NCI-H82 treated with DMSO at 0.1 percent for 48 hours (cell line): Measurements from ENCODE around the gene CGRRF1.

Experiments used
- DNase-seq: peaks from one replicate; lab custom pipeline; 2025; ENCODE audit not compliant: unreplicated experiment; lab: John Stamatoyannopoulos, UW

CGRRF1 gene

DNA sequence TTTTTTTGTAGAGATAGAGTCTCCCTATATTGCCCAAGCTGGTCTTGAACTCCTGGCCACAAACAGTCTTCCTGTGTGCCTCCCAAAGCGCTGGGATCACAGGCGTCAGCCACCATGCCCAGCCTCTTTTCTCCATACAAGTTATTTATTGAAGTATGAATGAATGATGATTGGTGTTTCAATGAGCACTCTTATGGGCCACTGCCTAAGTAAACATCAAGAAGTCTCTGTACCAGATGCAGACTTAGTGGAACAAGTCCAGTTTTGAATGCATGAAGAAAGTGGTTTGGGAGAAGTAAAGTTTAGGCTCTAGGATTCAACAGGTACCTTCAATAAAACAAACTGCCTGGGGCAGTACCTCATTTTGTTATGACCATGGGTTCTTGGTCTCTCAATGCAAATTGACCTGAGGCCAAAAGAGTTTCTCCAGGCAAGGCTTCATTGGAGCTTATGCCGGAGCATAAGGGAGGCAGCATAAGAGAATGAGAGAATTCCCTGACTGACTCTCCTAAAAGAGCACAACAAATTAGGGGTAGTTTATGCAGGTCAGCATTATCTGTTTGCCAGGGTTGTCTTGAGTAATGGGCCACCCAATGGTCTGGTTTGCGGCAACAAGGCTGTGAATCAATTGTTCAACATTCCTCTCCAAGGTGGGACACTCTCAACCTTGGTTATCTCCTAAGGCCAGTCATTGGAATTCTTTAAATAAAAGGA lies 19.8 kb upstream of the CGRRF1 start:
- no peak for DNase-seq

GRCh38 chr14:54490445-54491175 lies 19.1 kb upstream of the CGRRF1 start:
- DNase-seq = no peak

DNA sequence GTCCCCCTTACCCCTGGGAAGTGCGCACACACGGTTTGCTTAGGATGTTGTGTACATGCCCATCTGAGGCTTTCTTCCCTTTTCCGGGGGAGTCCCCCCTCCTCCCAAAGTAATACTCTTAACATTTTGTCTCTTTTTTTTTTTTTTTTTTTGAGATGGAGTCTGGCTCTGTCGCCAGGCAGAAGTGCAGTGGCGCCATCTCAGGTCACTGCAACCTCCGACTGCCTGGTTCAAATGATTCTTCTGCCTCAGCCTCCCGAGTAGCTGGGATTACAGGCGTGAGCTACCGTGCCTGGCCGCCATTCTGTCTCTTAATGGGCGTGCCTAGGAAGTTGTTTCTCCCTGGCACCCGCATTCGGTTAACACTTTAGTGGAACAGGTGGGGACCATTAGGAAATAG lies 16.4 kb upstream of the CGRRF1 start:
- no peak for DNase-seq

DNA sequence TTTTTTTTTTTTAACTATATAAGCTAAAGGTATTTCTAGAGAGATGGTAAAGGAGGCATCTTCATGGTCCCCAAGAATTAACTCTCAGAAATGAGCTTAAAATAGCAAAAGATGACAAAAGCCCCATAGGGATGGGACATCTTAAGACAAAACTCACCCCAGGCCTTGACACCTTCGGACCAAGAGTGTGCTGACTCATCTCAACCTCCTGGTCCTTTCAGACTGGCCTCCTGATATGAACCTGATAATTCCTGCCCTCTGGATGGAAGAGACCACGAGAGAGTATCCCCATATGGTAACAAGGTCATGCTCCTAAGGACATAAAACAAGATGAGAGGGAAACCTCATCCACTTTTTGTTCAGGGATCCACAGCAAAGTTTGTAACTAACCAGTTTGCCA lies 12.5 kb upstream of the CGRRF1 start:
- DNase-seq = no peak

DNA sequence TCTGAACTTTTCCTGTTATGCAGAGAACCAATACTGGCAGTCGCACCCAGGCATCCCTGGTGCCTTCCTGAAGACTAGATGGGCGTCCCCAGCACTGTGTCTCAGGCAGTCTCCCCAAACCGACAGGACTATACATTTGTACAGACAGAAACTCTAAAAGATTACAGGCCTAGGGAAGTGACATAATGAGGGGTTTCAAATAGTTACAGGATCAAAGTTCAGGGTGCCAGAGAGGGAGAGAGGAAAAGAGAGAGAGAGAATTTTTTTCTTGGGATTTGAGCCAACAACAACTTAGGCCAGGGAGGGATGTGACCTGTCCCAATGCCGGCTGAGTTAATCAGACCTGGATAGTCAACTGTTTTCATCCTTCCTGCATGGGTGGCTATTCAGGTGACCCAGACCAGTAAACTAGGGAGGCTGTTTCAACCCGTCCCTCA lies 11.6 kb upstream of the CGRRF1 start:
- DNase-seq = no peak

DNA sequence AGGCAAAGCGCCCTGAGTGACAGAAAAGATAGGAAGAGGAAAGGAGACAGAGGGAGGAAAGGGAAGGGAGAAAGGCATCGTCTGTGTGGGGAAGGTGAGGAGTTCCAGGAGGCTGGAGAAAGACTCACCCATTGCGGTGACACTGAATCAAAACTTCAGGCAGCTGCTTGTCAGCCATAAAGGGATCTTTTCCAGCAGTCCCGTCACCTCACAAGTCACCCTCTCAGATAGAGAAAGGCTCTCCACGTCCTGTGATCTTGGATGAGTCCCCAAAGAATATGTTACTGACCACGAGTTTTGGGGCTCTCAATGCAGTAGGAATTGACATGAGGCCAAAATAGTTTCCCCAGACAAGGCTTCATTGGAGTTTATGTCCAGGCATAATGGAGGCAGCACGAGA lies 11.1 kb upstream of the CGRRF1 start:
- DNase-seq = no peak

DNA sequence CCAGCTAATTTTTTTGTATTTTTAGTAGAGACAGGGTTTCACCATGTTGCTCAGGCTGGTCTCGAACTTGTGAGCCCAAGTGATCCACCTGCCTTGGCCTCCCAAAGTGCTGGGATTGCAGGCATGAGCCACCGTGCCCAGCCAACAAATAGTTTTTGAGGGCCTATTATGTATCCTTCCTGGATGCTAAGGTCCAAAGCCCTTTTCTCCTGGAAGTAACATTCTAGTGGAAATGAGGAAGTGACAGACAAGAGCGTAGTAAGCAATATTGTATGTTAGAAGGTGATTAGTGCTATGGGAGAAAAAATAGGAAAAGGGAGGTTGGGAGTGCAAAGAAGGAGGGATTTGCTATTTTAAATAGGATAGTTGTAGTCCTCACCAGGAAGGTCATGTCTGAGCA lies 9.0 kb upstream of the CGRRF1 start:
- no peak for DNase-seq

GRCh38 chr14:54501480-54501879 lies 8.2 kb upstream of the CGRRF1 start:
- no peak for DNase-seq

DNA sequence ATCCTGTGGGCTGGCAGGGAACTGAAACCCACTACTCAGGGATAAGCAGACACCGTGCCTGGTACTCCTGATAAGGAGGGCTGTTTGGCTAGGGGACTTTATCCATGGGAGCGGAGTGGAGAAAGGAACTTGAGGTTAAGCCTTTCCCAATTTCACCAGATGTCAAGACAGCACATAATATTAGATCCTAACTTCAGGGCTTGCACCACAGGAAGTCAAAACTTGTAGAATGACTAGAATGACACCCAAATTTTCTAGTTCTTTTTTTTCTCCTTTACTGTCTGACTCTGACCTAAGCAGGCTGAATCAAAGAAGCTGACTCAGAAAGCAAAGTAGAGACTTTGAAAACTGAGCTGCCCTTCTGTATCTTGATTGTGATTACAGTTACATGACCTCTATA lies 7.1 kb upstream of the CGRRF1 start:
- DNase-seq = no peak

- DNase-seq = no peak
Observed at GRCh38 chr14:54503486-54503885, 6.2 kb upstream of the CGRRF1 start.

GRCh38 chr14:54512393-54512792 lies 2.7 kb downstream of the CGRRF1 start:
- no peak for DNase-seq

DNA sequence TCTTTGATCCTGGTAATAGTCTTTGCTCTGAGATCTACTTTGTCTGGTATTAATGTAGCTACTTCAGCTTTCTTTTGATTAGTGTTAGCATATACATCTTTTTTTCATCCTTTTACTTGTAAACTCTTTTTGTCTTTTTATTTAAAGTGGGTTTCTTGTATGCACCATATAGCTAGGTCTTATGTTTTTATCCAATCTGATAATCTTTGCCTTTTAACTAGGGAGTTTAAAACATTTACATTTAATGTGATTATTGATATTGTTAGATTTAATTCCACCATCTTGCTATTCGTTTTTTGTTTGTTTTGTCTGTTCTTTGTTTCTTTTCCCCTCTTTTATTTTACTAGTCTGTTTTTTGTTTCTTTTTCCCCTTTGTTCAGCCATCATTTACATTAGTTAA lies 6.0 kb downstream of the CGRRF1 start:
- DNase-seq = no peak

DNA sequence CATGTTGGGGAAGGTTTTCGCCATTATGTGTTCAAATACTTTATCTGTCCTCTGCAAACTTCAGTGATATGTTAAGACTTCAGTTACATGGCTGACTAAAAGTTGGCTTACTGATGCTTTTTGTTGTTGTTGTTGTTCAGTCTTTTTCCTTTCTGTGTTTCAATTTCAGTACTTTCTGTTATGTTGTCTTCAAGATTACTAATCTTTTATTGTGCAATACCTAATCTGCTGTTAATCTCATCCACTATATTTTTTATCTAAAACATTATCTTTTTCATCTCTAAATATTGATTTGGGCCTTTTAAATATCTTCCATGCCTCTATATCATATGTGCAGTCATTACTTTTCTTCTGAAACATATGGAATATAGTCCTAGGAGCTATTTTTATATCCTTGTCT lies 7.0 kb downstream of the CGRRF1 start:
- DNase-seq = no peak

GRCh38 chr14:54524410-54524809 lies 14.7 kb downstream of the CGRRF1 start:
- no peak for DNase-seq

- no peak for DNase-seq
Observed at GRCh38 chr14:54528973-54529372, 19.3 kb downstream of the CGRRF1 start.

GRCh38 chr14:54529811-54530210 lies 20.1 kb downstream of the CGRRF1 start:
- no peak for DNase-seq

DNA sequence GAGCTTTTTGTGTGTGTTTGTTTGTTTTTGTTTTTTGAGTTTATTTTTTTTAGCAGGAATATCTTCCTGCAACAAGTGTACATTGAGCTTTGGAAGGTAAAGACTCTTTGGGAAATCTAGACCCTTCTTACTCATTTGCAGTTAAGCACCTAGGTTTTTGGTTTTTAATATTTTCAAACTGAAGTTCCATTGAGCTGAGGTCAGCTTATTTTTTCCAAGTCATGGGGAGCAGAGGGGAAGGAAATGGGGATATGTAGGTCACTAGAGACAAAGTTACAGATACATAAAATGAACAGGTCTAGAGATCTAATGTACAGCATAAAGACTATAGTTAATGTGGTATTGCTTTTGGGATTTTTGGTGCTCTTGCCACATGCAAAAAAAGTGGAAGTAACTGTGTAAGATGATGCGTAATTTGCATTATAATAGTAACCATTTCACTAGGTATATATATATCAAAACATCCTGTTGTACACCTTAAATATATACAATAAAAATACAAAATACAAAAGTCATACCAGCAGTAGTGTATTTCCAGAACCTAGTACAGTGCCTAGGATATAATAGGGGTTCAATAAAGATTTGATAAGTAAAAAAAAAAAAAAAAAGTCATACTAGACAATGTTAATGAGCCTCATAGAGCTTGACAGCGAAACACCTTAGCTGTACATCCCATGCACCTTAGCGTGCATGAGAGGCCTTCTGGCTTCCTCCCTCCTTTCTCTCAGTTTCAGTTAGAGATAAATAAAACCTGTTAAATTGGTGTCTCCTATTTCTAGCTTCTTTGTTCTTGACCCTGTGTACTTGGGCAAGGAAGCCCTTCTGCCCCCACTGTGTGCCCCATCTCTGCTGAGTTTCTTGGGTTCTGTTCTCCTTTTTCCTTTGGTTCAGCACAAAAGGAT lies 22.7 kb downstream of the CGRRF1 start:
- DNase-seq = no peak

DNA sequence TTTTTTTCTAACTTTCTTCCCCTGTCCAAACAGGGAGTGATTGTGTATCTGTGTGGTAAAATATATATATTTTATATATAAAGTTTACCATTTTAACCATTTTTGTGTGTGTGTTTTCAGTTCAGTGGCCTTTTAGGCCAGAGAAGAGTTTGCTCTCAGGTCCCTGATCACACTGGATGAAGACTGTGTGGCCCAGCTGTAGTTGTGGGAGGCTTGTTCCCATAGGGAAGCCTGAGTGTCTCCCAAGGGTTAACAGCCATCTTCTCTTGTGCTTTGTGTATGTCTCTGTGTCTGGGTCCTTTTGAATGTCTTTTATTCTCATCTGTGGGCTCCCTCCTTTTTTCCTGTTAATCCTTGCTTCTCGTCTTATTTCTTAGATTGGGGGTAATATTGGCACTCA lies 23.4 kb downstream of the CGRRF1 start:
- DNase-seq = no peak

DNA sequence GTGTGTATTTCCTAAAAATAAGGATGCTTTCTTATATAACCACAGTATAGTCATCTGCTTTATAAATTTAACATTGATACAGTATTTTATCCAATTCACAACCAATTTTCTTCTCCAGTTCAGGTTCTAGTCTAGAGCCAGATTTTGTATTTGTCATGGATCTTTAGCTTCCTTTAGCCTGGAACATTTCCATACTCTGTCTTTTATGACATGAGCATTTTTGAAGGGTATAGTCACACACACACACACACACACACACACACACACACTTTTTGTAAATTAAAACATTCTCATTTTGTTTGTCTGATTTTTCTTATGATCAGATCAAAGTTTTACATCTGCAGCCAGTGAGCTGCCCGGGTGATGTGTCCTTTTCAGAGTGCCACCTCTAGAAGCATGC lies 25.4 kb downstream of the CGRRF1 start:
- DNase-seq = no peak

- DNase-seq = no peak
Observed at GRCh38 chr14:54535646-54536045, 25.9 kb downstream of the CGRRF1 start.

DNA sequence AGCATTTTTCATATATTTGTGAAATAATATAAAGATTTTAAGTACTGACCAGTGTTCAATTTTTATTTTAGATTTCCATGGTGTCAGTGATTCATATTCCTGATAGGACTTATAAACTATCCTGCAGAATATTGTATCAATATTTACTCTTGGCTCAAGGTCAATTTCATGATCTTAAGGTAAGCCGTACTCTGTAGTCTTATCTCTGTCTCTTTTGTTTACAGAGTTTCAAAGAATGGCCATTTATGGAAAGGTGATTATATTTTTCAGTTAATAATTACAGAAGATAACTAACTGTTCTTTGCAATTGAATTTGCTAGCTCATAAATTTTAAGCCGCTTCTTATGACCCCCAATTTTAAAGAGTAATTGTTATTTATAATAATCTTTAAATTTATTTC lies 27.9 kb downstream of the CGRRF1 start:
- no peak for DNase-seq

DNA sequence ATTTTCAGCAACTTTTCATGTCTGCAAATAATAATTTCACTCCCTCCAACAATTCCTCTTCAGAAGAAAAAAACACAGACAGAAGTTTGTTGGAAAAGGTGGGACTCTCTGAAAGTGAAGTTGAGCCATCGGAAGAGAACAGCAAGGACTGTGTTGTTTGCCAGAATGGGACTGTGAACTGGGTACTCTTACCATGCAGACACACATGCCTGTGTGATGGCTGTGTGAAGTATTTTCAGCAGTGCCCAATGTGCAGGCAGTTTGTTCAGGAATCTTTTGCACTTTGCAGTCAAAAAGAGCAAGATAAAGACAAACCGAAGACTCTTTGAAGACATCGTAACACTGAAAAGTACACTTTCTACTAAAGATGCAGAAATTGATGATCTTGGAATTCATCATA lies 28.3 kb downstream of the CGRRF1 start:
- DNase-seq = no peak
